Ectodermal cell (in vitro differentiated cells): ENCODE results near the gene IFITM10.

Source experiments
- H3K27ac ChIP-seq: 2 replicates; pipeline ENCODE4 v1.7.0; 2013; ENCODE audit warnings: mild to moderate bottlenecking, low read depth, low read length; ENCODE audit not compliant: insufficient read depth, poor library complexity, severe bottlenecking
- H3K27me3 ChIP-seq: 2 replicates; pipeline ENCODE4 v1.7.0; 2013; ENCODE audit warnings: mild to moderate bottlenecking, low read length; ENCODE audit not compliant: insufficient read depth, control insufficient read depth, poor library complexity, severe bottlenecking
- H3K36me3 ChIP-seq: one replicate; pipeline ENCODE4 v1.7.0; 2013; ENCODE audit warnings: low read length; ENCODE audit not compliant: control insufficient read depth, insufficient read depth
- H3K4me1 ChIP-seq: one replicate; pipeline ENCODE4 v1.7.0; 2013; ENCODE audit warnings: low read length; ENCODE audit not compliant: control insufficient read depth, insufficient read depth
- H3K4me3 ChIP-seq: 2 replicates; pipeline ENCODE4 v1.7.0; 2013; ENCODE audit warnings: low read depth, low read length, control low read depth; ENCODE audit not compliant: insufficient read depth
- H3K9me3 ChIP-seq: 2 replicates; pipeline ENCODE4 v1.7.0; 2013; ENCODE audit warnings: mild to moderate bottlenecking, low read length, moderate library complexity; ENCODE audit not compliant: control insufficient read depth
- WGBS, 2 experiments: methylation state at CpG; one replicate each; pipeline ENCODE4 v1.1.7; 2013; ENCODE audit warnings: missing lambda C conversion rate in 2 of 2; 5-methylcytosine and 5-hydroxymethylcytosine counted together

Gene IFITM10

DNA sequence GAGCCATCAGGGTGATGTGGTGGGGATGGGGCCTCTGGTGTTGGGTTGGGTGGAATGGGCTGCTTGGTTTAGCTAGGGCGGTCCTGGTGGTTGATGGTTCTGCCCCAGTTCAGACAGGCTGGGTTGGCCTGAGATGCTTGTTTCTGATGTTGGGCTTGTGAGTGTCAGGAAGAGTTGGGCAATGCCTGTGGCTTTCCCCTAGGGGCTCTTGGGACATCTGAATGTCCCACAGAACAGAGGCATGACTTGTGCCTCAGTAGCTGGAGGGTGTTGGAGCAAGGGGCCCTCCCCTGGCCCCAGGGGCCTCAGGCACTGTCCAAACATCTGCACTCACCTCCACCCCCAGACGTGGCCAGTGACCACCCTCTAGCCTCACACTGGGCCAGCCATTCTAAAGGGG, 27.3 kb upstream of the IFITM10 start:
- Histone ChIP-seq H3K4me3 (no peak overlapping the region), H3K27me3 (no peaks in the 10 kb centered on the region), H3K36me3 (no peaks in the 10 kb centered on the region), H3K27ac (no peak overlapping the region), H3K4me1 (peaks cover 5% of the 10 kb centered on the region), H3K9me3 (no peaks in the 10 kb centered on the region)
- WGBS, 2 experiments: 84 to 89% methylated on average over 2 of the region's 2 CpGs

DNA sequence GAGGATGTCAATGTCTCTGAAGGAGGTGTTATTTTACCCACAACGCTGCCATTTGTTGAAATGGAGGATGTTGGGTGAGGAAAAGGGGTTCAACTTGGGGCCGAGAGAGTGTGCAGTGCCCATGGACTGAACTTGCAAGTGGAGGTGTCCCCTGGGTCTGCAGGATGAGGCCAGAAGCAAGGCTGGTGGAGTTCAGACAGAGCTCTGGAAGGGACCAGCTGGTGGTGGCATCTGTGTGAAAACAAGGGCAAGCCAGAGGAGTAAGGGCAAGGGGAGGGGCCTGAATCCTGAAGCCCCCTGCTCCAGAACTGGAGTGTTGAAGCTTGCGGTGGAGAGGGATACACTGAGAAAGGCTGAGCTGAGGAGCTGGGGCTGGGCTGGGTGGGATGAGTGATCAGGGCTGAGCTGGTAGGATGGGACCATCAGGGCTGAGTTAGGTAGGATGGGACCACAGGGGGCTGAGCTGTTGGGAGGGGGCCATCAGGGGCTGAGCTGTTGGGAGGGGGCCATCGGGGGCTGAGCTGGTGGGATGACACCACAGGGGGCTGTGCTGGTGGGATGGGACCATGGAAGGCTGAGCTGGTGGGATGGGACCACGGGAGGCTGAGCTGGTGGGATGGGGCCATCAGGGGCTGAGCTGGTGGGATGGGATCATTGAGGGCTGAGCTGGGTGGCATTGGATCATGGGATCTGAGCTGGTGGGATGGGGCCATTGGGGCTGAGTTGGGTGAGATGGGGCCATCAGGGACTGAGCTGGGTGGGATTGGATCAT, 26.7 kb upstream of the IFITM10 start:
- H3K4me1 ChIP-seq: peaks cover 5% of the 10 kb centered on the region
- no peak overlapping the region for H3K27ac ChIP-seq
- no peaks in the 10 kb centered on the region for H3K36me3 ChIP-seq
- H3K4me3 ChIP-seq: no peak overlapping the region
- H3K27me3 ChIP-seq: no peaks in the 10 kb centered on the region
- WGBS, 2 experiments: 90 to 92% methylated on average over 5 of the region's 5 CpGs
- H3K9me3 ChIP-seq: no peaks in the 10 kb centered on the region

DNA sequence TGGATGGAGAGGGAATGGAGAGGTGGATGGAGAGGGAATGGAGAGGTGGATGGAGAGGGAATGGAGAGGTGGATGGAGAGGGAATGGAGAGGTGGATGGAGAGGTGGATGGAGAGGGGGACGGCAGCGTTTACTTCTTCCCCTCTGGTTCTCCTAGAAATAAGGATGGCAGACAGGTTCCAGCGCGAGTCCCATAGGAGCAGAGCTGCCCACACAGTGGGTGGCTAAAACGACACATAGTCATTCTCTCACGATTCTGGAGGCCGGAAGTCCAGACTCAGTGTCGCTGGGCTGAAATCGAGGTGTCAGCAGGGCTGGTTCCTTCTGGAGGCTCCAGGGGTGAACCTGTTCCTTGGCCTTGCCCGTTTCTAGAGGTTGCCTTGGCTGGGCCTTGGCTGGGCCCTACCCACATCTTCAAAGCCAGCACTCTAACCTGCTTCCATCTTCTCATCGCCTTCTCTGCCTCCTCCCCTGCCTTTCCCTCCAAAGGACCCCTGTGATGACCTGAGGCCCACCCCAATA, 26.0 kb upstream of the IFITM10 start:
- H3K27me3 ChIP-seq: no peaks in the 10 kb centered on the region
- peaks cover 5% of the 10 kb centered on the region for H3K4me1 ChIP-seq
- no peak overlapping the region for H3K27ac ChIP-seq
- no peaks in the 10 kb centered on the region for H3K36me3 ChIP-seq
- no peaks in the 10 kb centered on the region for H3K9me3 ChIP-seq
- no peak overlapping the region for H3K4me3 ChIP-seq
- 90 to 92% methylated on average over 11 of the region's 11 CpGs for WGBS, 2 experiments

DNA sequence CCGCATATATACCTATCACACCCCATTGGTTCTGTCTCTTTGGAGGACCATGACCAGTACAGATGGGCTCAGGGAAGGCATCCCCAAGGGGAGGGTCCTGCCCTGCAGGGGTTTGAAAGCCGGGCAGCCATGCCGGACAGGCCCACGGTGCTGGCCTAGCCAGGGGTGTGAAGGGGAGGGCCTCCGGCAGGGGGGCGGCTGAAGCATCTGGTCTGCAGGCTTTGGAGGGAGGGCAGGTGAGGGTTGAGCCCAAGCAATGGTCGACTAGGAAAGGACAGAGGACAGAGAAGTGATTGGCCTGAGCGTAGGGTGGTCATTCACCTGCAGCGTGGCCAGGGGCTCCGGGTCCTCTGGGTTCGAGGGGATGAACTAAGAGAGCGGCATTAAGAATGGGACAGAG, 24.5 kb upstream of the IFITM10 start:
- Histone ChIP-seq H3K36me3 (no peaks in the 10 kb centered on the region), H3K27me3 (no peaks in the 10 kb centered on the region), H3K27ac (no peak overlapping the region), H3K4me3 (no peak overlapping the region), H3K9me3 (no peaks in the 10 kb centered on the region), H3K4me1 (peaks cover 5% of the 10 kb centered on the region)
- 83% methylated on average over 12 of the region's 12 CpGs for WGBS, 2 experiments

DNA sequence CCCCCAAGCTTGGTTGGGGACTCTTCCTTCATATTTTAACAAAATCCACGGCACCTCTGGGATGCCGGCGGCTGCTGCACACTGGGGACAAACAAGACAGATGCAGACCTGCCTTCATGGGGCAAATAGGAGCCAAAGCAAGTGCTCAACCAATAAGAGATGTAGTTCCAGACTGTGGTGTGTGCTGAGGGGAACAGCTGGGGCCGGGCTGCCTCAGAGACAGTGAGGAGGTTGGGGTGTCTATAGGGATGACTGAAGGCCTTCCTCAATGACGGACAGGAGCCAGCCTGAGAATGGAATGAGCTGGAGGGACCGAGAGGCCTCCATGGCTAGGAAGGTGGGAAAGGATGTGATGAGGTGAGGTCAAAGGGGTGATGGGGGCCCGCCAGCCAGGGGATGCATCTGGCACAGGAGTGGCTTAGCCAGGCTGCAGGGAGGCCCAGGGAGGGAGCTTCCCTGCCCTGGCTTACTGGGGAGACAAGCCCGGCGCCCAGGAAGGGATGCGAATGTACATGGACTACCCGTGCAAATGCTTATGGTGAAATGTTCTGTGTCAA, 23.7 kb upstream of the IFITM10 start:
- no peak overlapping the region for H3K27ac ChIP-seq
- no peaks in the 10 kb centered on the region for H3K36me3 ChIP-seq
- no peak overlapping the region for H3K4me3 ChIP-seq
- WGBS, 2 experiments: 94 to 95% methylated on average over 11 of the region's 11 CpGs
- H3K27me3 ChIP-seq: no peaks in the 10 kb centered on the region
- H3K4me1 ChIP-seq: peaks cover 5% of the 10 kb centered on the region
- no peaks in the 10 kb centered on the region for H3K9me3 ChIP-seq

DNA sequence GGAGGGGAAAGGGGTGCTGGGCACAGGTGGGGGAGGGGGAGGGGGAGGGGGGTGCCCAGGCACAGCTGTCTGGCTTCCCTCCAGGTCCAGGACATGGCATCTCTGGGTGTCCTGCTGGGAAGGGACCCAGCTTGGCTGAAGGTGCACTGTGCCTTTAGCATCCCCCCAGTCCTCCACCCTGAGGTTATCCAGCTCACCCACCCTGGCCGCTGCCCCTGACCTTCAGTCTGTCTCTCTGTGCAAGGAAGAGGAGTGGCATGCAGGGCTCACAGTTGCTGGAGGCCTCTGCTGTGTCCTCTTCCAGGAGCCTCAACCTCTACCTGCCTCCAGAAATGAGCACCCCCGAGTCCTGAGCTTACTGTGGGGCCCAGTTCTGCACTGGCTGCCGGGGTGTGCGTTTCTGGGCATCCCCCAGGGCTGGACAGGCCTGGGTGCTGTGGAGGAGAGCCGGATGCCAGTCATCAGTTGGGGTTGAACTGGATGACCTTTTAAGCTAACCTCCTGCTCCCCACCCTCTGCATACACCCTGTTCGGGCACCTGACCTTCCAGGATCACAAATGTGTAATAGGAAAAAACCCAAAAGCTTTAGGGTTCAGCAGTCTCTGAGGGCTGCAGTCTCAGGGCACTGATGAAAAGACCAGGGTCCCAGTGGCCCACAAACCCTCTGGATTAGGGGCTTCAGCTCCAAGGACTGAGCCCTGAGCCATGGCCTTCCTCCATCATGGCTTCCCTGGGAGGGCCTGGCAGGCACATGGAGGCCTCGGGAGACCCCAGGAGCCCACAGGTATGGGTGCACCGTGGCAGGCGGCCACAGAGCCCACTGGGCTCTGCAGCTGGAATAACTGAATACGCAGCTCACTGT, 23.0 kb upstream of the IFITM10 start:
- H3K36me3 ChIP-seq: no peaks in the 10 kb centered on the region

DNA sequence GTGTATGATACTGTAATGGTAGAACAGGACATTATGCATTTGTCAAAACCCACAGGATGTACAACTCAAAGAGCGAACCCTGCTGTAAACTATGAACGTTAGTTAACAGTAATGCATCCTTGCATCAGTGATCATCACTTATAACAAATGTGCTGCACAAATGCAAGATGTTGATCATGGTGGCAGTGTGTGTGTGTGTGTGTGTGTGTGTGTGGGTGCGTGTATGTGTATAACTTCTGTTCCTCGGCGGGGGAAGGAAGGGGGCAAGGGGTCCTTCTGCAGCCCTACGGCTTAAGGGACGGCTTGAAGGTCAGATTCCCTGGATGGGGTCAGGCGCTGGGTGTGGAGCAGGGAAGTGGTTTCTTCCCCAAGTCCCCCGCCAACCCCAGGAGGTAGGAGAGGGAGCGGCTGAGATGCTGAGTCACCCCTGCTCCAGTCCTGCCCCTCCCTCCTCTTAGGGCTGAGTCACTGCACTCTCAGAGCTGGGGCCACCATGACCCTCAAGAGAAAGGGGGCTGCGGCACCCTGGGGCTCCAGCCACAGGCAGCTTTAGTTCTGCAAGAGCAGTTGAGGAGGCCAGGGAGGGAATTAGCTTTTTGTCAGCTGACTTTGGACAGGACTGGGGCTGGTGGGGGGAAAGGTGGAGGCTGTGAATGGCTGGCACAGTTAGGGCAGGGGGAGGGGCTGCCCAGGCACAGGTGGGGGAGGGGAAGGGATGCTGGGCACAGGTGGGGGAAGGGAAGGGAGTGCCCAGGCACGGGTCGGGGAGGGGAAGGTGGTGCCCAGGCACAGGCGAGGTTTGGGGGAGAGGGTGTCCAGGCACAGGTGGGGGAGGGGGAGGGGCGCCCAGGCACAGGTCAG, 22.1 kb upstream of the IFITM10 start:
- H3K27ac ChIP-seq: no peak overlapping the region

More for the DNA sequence above, 23.0 kb upstream of the IFITM10 start:
- Histone ChIP-seq H3K9me3 (no peaks in the 10 kb centered on the region), H3K4me3 (no peak overlapping the region), H3K27ac (no peak overlapping the region), H3K4me1 (peaks cover 5% of the 10 kb centered on the region), H3K27me3 (no peaks in the 10 kb centered on the region)
- 89 to 92% methylated on average over 10 of the region's 10 CpGs for WGBS, 2 experiments

DNA sequence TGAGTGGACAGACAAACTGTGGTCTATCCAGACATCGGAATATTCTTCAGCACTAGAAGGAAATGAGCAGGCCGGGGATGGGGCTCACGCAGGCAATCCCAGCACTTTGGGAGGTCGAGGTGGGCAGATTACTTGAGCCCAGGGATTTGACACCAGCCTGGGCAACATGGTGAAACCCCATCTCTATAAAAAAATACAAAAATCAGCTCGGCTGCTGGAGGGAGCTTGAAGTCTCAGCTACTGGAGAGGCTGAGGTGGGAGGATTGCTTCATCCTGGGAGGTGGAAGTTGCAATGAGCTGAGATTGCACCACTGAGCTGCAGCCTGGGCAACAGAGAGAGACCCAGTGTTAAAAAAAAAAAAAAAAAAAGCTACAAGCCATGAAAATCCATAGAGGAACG, 21.3 kb upstream of the IFITM10 start:
- 85 to 90% methylated on average over 6 of the region's 6 CpGs for WGBS, 2 experiments
- H3K4me1 ChIP-seq: peaks cover 5% of the 10 kb centered on the region
- H3K27ac ChIP-seq: no peak overlapping the region
- H3K9me3 ChIP-seq: no peaks in the 10 kb centered on the region
- no peaks in the 10 kb centered on the region for H3K27me3 ChIP-seq
- no peak overlapping the region for H3K4me3 ChIP-seq
- H3K36me3 ChIP-seq: no peaks in the 10 kb centered on the region

More for the DNA sequence above, 22.1 kb upstream of the IFITM10 start:
- WGBS, 2 experiments: 45 to 48% methylated on average over 15 of the region's 15 CpGs
- no peak overlapping the region for H3K4me3 ChIP-seq
- H3K36me3 ChIP-seq: no peaks in the 10 kb centered on the region
- no peaks in the 10 kb centered on the region for H3K27me3 ChIP-seq
- peaks cover 5% of the 10 kb centered on the region for H3K4me1 ChIP-seq
- H3K9me3 ChIP-seq: no peaks in the 10 kb centered on the region

DNA sequence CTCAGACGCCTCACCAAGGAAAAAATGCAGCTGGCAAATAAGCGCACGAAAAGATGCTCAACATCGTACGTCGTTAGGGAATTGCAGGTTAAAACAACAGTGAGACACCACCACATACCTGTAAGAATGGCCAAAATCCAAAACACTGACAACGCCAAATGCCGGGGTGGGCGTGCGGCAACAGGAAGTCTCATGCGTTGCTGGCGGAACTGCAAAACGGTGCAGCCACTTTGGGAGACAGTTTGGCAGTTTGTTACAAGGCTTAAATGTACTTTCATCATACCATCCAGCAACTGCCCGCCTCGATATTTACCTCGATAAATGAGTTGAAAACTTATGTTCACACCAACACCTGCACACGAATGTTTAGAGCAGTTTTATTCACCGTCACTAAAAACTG, 20.9 kb upstream of the IFITM10 start:
- Histone ChIP-seq H3K4me3 (no peak overlapping the region), H3K27ac (no peak overlapping the region), H3K27me3 (no peaks in the 10 kb centered on the region), H3K4me1 (peaks cover 5% of the 10 kb centered on the region), H3K9me3 (no peaks in the 10 kb centered on the region), H3K36me3 (no peaks in the 10 kb centered on the region)
- WGBS, 2 experiments: 91 to 94% methylated on average over 18 of the region's 18 CpGs
